Panc1 (cell line): ENCODE measurements around the gene PINK1. TPM values are rescaled to one million over a fixed set of nuclear protein-coding genes. Genes with fewer than 3 reads are reported as not detected.

Source experiments
- ATAC-seq: fragments of 200-7000 bp; cut with Tn5 transposase; 2 replicates; pipeline ENCODE4 v1.9.1; 2020; ENCODE audit warnings: mild to moderate bottlenecking, moderate library complexity
- BruUV-seq: library from RNA; stranded (reverse); fragments of 400-500 nt; replicated peaks from 2 replicates; lab custom pipeline; 2021; lab: Mats Ljungman, UMichigan
- CTCF ChIA-PET: fragments of 300-600 bp; sonication (Branson Sonifier 250); formaldehyde crosslinking; loops from one replicate; lab custom pipeline; 2022; ENCODE audit warnings: antibody characterized with exemption; lab: Charles Lee
- POLR2A ChIA-PET: fragments of 300-600 bp; sonication (Branson Sonifier 250); formaldehyde crosslinking; loops from one replicate; lab custom pipeline; 2022; ENCODE audit warnings: antibody characterized with exemption; lab: Charles Lee
- DNase-seq: peaks from one replicate; pipeline ENCODE4 v3.0.0-alpha.2; 2010; ENCODE audit warnings: low read depth, low spot score
- H3K27ac ChIP-seq: 2 replicates; pipeline ENCODE4 v1.5.1; 2011; ENCODE audit warnings: mild to moderate bottlenecking, low read length, inconsistent platforms
- H3K27me3 ChIP-seq: fragments of 200-500 bp; sonication (Bioruptor generic); 2 replicates; pipeline ENCODE4 v1.6.0; 2014; ENCODE audit warnings: low read length, inconsistent platforms; ENCODE audit not compliant: control insufficient read depth, insufficient read depth
- H3K36me3 ChIP-seq: fragments of 200-500 bp; sonication (Bioruptor generic); 2 replicates; pipeline ENCODE4 v1.5.1; 2014; ENCODE audit warnings: inconsistent platforms, mild to moderate bottlenecking, low read length, moderate library complexity; ENCODE audit not compliant: control insufficient read depth, insufficient read depth
- H3K4me1 ChIP-seq: 2 replicates; pipeline ENCODE4 v1.5.1; 2011; ENCODE audit warnings: inconsistent platforms, mild to moderate bottlenecking, low read length, moderate library complexity; ENCODE audit not compliant: control insufficient read depth, insufficient read depth
- H3K4me3 ChIP-seq, 2 experiments: 2 replicates each; pipeline ENCODE4 v1.5.1; 2011 to 2012; ENCODE audit warnings: low read depth in 2 of 2, low read length in 2 of 2, mild to moderate bottlenecking in 2 of 2, inconsistent platforms in 1 of 2, moderate library complexity in 1 of 2
- H3K9me3 ChIP-seq: fragments of 200-500 bp; sonication (Bioruptor generic); 2 replicates; pipeline ENCODE4 v1.5.1; 2014; ENCODE audit warnings: low read depth, mild to moderate bottlenecking, inconsistent platforms, low read length, moderate library complexity; ENCODE audit not compliant: control insufficient read depth, insufficient read depth
- CTCF ChIP-seq: fragments of 450-650 bp; IDR thresholded peaks from 2 replicates; pipeline ENCODE4 v1.5.1; 2017; ENCODE audit warnings: mild to moderate bottlenecking
- POLR2AphosphoS5 ChIP-seq: IDR thresholded peaks from 2 replicates; pipeline ENCODE4 v1.6.1; 2012; ENCODE audit warnings: mild to moderate bottlenecking, low read depth, low read length, moderate library complexity
- SIN3A ChIP-seq: IDR thresholded peaks from 2 replicates; pipeline ENCODE4 v1.6.1; 2012; ENCODE audit warnings: low read depth, mild to moderate bottlenecking, low read length, moderate library complexity, borderline replicate concordance; ENCODE audit not compliant: insufficient read depth
- TCF7L2 ChIP-seq: IDR thresholded peaks from 2 replicates; pipeline ENCODE4 v1.6.1; 2011; ENCODE audit warnings: mild to moderate bottlenecking, low read depth, low read length, inconsistent platforms
- in situ Hi-C: cut with HindIII; loops from 2 replicates; pipeline ENCODE4 v1.10.0; 2016; ENCODE audit warnings: low sequenced_read_pairs, low pct_unique_long_range_greater_than_20kb
- intact Hi-C: fragments of 100-400 bp; cut with micrococcal nuclease; formaldehyde crosslinking; loops from one replicate; pipeline ENCODE4 v1.10.0; 2022; ENCODE audit not compliant: unreplicated experiment
- total RNA-seq: library from RNA; stranded (reverse); gene quantifications from one replicate; pipeline ENCODE4 v1.2.1, GENCODE V29; 2021; ENCODE audit not compliant: unreplicated experiment
- TF ChIP-seq, protein P1 (sequence below), 2 experiments: IDR thresholded peaks; 2 replicates each; pipeline ENCODE4 v1.6.1; 2011 to 2012; ENCODE audit warnings: low read depth in 2 of 2, control low read depth in 1 of 2, low read length in 1 of 2, mild to moderate bottlenecking in 1 of 2, moderate library complexity in 1 of 2; ENCODE audit not compliant: insufficient read depth in 1 of 2

Gene PINK1
- total RNA-seq, 1 experiment from 2014 or later = 32.1 TPM

GRCh38 chr1:20615946-20616846 is 17.1 kb upstream of the PINK1 start:
- H3K4me3 ChIP-seq = no peak overlapping the region
- ChIA-PET POLR2A (no interaction called here), CTCF (no interaction called here)
- intact Hi-C loops (no loop called here), in situ Hi-C loops (no loop called here)
- DNase-seq (no peak), ATAC-seq (no peak)
- TF ChIP-seq, protein P1, sequence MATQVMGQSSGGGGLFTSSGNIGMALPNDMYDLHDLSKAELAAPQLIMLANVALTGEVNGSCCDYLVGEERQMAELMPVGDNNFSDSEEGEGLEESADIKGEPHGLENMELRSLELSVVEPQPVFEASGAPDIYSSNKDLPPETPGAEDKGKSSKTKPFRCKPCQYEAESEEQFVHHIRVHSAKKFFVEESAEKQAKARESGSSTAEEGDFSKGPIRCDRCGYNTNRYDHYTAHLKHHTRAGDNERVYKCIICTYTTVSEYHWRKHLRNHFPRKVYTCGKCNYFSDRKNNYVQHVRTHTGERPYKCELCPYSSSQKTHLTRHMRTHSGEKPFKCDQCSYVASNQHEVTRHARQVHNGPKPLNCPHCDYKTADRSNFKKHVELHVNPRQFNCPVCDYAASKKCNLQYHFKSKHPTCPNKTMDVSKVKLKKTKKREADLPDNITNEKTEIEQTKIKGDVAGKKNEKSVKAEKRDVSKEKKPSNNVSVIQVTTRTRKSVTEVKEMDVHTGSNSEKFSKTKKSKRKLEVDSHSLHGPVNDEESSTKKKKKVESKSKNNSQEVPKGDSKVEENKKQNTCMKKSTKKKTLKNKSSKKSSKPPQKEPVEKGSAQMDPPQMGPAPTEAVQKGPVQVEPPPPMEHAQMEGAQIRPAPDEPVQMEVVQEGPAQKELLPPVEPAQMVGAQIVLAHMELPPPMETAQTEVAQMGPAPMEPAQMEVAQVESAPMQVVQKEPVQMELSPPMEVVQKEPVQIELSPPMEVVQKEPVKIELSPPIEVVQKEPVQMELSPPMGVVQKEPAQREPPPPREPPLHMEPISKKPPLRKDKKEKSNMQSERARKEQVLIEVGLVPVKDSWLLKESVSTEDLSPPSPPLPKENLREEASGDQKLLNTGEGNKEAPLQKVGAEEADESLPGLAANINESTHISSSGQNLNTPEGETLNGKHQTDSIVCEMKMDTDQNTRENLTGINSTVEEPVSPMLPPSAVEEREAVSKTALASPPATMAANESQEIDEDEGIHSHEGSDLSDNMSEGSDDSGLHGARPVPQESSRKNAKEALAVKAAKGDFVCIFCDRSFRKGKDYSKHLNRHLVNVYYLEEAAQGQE (IDR thresholded peaks at IDR 0.05; ENCODE audit: insufficient read depth in 1 of 2, low read depth in 2 of 2, low read length in 1 of 2) = no peak
- TF ChIP-seq SIN3A (no peak), TCF7L2 (no peak), POLR2AphosphoS5 (no peak), CTCF (no peak)
- H3K4me1 ChIP-seq = peaks cover 43% of the 10 kb centered on the region
- peak overlapping the region; percentile 8; the same call in 1 of the 2 replicates for H3K27ac ChIP-seq
- BruUV-seq = no TSS peak
- H3K9me3 ChIP-seq = no peaks in the 10 kb centered on the region
- H3K27me3 ChIP-seq = no peaks in the 10 kb centered on the region
- H3K36me3 ChIP-seq = no peaks in the 10 kb centered on the region

DNA sequence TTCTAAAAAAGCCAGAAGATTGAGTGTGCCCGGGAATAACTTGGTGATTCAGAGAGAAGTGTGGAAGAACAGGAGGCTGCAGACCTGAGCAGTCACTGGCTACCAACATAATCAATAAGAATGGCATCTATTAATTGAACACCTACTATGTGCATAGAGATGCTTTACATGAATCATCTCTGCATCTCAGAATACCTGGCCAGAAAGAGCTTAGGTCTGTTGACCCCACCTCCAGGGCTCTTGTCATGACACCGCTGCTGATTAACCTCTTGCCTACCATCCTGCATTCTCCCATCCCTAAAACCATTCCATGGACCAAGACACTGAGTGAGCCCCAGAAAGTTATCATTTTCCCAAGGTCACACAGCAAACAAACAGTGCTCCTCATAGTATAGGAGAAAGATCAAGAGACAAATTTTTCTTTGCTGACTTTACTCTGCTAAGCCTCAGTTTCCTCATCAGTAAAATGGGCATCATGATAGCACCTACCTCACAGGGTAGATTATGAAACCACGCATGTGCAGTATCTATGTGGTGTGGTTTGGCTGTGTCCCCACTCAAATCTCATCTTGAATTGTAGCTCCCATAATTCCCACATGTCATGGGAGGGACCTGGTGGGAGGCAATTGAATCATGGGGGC is 16.3 kb upstream of the PINK1 start:
- Histone ChIP-seq H3K9me3 (no peaks in the 10 kb centered on the region), H3K36me3 (no peaks in the 10 kb centered on the region), H3K4me1 (peaks cover 42% of the 10 kb centered on the region), H3K4me3 (no peak overlapping the region), H3K27me3 (no peaks in the 10 kb centered on the region), H3K27ac (no peak overlapping the region; the same call in 1 of the 2 replicates)
- POLR2A ChIA-PET = no interaction called here
- CTCF ChIA-PET = no interaction called here
- intact Hi-C loops = no loop called here
- ATAC-seq (no peak), DNase-seq (no peak)
- BruUV-seq = no TSS peak
- in situ Hi-C loops = no loop called here
- TF ChIP-seq, protein P1 (IDR thresholded peaks at IDR 0.05; ENCODE audit: insufficient read depth in 1 of 2, low read depth in 2 of 2, low read length in 1 of 2) = no peak
- TF ChIP-seq TCF7L2 = no peak
- no peak for TF ChIP-seq CTCF
- no peak for TF ChIP-seq POLR2AphosphoS5
- no peak for TF ChIP-seq SIN3A
